ENCODE data around the gene KRT2. TPM values are rescaled to one million over a fixed set of nuclear protein-coding genes. Genes with fewer than 3 reads are reported as not detected.

The KRT2 gene
- total RNA-seq, 2 donors from 2014 or later: 1.4 TPM; not detected in 1

DNA sequence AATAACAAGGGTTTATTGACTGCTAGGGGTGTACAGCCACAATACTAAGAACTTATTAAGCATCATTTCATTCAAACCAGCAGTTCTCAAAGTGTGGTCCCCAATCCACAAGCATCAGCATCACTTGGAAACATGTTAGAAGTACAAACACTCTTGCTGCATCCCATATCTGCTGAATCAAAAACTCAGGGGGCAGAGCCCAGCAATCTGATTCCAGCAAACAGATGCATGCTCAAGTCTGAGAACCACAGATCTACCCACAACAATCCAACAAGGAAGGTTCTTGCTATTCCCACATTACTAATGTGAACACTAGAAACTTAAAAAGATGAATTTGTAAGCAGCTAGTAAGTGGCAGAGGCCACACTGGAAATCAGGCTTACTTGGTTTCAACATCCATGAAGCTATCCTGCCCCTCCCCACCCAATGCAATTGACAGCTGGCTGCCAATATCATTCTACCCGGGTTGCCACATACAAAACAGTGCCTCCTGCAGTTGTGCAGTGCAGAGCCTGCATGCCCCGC, 45.1 kb upstream of the KRT2 start:
- H3K4me3 ChIP-seq: no peak overlapping the region
- H3K9me3 ChIP-seq: no peaks in the 10 kb centered on the region
- no peaks in the 10 kb centered on the region for H3K36me3 ChIP-seq
- TF ChIP-seq, protein P1, sequence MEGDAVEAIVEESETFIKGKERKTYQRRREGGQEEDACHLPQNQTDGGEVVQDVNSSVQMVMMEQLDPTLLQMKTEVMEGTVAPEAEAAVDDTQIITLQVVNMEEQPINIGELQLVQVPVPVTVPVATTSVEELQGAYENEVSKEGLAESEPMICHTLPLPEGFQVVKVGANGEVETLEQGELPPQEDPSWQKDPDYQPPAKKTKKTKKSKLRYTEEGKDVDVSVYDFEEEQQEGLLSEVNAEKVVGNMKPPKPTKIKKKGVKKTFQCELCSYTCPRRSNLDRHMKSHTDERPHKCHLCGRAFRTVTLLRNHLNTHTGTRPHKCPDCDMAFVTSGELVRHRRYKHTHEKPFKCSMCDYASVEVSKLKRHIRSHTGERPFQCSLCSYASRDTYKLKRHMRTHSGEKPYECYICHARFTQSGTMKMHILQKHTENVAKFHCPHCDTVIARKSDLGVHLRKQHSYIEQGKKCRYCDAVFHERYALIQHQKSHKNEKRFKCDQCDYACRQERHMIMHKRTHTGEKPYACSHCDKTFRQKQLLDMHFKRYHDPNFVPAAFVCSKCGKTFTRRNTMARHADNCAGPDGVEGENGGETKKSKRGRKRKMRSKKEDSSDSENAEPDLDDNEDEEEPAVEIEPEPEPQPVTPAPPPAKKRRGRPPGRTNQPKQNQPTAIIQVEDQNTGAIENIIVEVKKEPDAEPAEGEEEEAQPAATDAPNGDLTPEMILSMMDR (IDR thresholded peaks at IDR 0.05): no peak
- DNase-seq (ENCODE audit: low spot score) (no peak), ATAC-seq (ENCODE audit: insufficient number of reproducible peaks, low FRiP score, low read depth) (no peak)
- H3K27ac ChIP-seq: no peak overlapping the region
- H3K4me1 ChIP-seq (ENCODE audit: control insufficient read depth in 1 of 2, low read depth in 2 of 2): no peaks in the 10 kb centered on the region
- no peaks in the 10 kb centered on the region for H3K27me3 ChIP-seq (replicated peaks; ENCODE audit: insufficient read depth)

DNA sequence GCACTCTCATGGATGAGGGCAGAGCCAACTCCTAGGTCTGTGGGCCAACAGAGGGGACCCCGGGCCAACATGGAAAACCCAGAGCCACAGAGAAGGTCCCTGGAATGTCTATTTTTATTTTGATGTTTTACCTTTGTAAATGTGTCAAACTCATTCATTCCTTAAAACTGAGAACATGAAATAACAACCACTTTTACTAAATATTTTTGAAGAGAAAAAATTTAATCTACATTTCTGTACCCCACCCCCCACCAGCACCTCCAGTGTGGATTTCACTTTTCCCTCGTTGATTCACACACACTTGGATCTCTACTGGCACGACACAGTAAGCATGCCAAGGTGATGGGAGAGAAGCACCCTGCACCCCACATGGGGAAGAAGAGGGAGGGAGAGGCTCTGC, 44.6 kb upstream of the KRT2 start:
- no peaks in the 10 kb centered on the region for H3K4me1 ChIP-seq (ENCODE audit: control insufficient read depth in 1 of 2, low read depth in 2 of 2)
- no peak overlapping the region for H3K27ac ChIP-seq
- H3K9me3 ChIP-seq: no peaks in the 10 kb centered on the region
- DNase-seq (ENCODE audit: low spot score) (no peak), ATAC-seq (ENCODE audit: insufficient number of reproducible peaks, low FRiP score, low read depth) (no peak)
- no peaks in the 10 kb centered on the region for H3K27me3 ChIP-seq (replicated peaks; ENCODE audit: insufficient read depth)
- H3K4me3 ChIP-seq: no peak overlapping the region
- H3K36me3 ChIP-seq: no peaks in the 10 kb centered on the region
- TF ChIP-seq, protein P1 (IDR thresholded peaks at IDR 0.05): no peak

DNA sequence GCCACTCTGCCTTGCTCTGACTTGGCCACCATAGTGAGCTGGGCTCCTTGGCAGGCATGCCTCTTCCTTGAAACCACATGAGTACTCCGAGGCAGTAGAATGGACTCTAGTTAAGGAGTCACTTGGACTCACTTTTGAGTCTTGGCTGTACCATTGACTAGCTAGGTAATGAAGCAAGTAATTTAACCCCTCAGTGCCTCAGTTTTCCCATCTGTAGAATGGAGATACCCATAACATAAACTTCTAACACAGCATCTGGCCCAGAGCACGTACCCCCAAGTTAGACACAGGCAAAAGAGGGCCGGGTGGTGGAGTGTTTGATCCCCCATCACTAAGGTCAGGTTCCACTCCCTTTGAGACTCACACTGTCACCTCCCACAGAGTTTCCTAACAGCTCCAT, 43.0 kb upstream of the KRT2 start:
- H3K4me1 ChIP-seq (ENCODE audit: control insufficient read depth in 1 of 2, low read depth in 2 of 2): peaks cover 0 to 8% of the 10 kb centered on the region in 2 donors

DNA sequence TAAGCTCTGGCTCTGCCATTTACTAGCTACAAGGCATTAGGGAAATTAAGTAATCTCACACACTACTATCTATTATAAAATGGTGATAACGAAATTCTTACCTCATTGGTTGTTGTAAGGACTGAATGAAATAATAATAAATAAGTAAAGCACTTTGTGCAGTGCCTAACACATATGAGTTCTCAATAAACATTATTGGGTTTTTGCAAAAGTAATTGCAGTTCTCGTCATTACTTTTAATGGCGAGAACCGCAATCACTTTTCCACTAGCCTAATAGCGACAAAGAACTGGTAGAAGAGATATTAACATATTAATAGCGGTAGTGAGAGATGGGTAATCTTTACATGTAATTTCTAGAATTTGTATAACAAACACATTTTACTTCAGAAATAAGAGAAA, 42.1 kb upstream of the KRT2 start:
- Histone ChIP-seq H3K27ac (no peak overlapping the region), H3K9me3 (no peaks in the 10 kb centered on the region), H3K36me3 (no peaks in the 10 kb centered on the region), H3K4me1 (ENCODE audit: control insufficient read depth in 1 of 2, low read depth in 2 of 2) (peaks cover 0 to 8% of the 10 kb centered on the region in 2 donors), H3K27me3 (replicated peaks; ENCODE audit: insufficient read depth) (no peaks in the 10 kb centered on the region), H3K4me3 (no peak overlapping the region)
- ATAC-seq (ENCODE audit: insufficient number of reproducible peaks, low FRiP score, low read depth) (no peak), DNase-seq (ENCODE audit: low spot score) (no peak)
- TF ChIP-seq, protein P1 (IDR thresholded peaks at IDR 0.05): no peak

More for the DNA sequence above, 43.0 kb upstream of the KRT2 start:
- Histone ChIP-seq H3K36me3 (no peaks in the 10 kb centered on the region), H3K27ac (no peak overlapping the region), H3K4me3 (no peak overlapping the region), H3K27me3 (replicated peaks; ENCODE audit: insufficient read depth) (no peaks in the 10 kb centered on the region), H3K9me3 (no peaks in the 10 kb centered on the region)
- DNase-seq (ENCODE audit: low spot score) (no peak), ATAC-seq (ENCODE audit: insufficient number of reproducible peaks, low FRiP score, low read depth) (no peak)
- TF ChIP-seq, protein P1 (IDR thresholded peaks at IDR 0.05): no peak

DNA sequence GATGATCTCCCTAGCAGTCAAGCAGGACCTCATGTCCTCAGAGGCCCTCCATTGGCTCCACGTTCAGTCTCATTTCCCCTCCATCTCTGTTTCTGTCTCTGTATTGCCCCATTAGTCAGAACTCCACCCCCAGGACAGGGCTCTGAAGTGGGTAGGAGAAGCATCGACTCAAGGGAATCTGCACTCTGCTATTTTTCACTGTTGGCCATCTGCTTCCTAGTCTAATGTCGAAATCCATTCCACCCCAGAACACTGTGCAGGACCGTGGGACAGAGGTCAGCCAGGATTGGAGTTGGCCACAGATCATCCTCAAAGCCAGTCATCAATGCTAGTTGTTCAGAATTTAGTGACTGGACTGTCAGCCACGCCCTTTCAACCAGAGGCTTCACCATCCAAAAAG, 41.2 kb upstream of the KRT2 start:
- H3K36me3 ChIP-seq: no peaks in the 10 kb centered on the region
- no peaks in the 10 kb centered on the region for H3K9me3 ChIP-seq
- H3K4me3 ChIP-seq: no peak overlapping the region
- no peak for DNase-seq (ENCODE audit: low spot score)
- TF ChIP-seq, protein P1 (IDR thresholded peaks at IDR 0.05): no peak
- no peaks in the 10 kb centered on the region for H3K27me3 ChIP-seq (replicated peaks; ENCODE audit: insufficient read depth)
- peaks cover 0 to 8% of the 10 kb centered on the region in 2 donors for H3K4me1 ChIP-seq (ENCODE audit: control insufficient read depth in 1 of 2, low read depth in 2 of 2)
- H3K27ac ChIP-seq: no peak overlapping the region
- no peak for ATAC-seq (ENCODE audit: insufficient number of reproducible peaks, low FRiP score, low read depth)

All from thoracic aorta (tissue), 2 donors.